Measurements from ENCODE around the gene FAM219B. TPM values are rescaled to one million over a fixed set of nuclear protein-coding genes. Genes with fewer than 3 reads are reported as not detected.
A peak's percentile ranks its signal among the peaks of the same experiment; 100 is the strongest.
"Not testable (repeated sequence)": the region's sequence is repeated elsewhere in the genome, so short reads cannot be mapped to it uniquely, and the experiment has no call there.

Gene FAM219B
- 29.8 TPM for polyA plus RNA-seq (2012; ENCODE audit: missing spikeins)

GRCh38 chr15:74906450-74907162 is at the start of gene FAM219B:
TSS of gene FAM219B (minus strand) at chr15:74906851. CDS start at chr15:74906800, 51 bp downstream.
- peak; percentile 60 for TF ChIP-seq TAF1 (IDR thresholded peaks at IDR 0.05; ENCODE audit: borderline replicate concordance, low read depth, low read length)
- peak; percentile 49; the same call in 1 of the 2 replicates for TF ChIP-seq POLR2AphosphoS5 (IDR thresholded peaks at IDR 0.05; ENCODE audit: low read depth, low read length)
- TF ChIP-seq POLR2A (IDR thresholded peaks at IDR 0.05; ENCODE audit: low read depth, low read length): peak; percentile 78
- DNase-seq (ENCODE audit: insufficient read length): peak; percentile 93
- peak; percentile 83 for FAIRE-seq

- FAIRE-seq (no peak), DNase-seq (ENCODE audit: insufficient read length) (peak; percentile 57)
Measured at GRCh38 chr15:74955796-74956647, 49.4 kb upstream of the FAM219B start.

GRCh38 chr15:74955017-74955416 is 48.4 kb upstream of the FAM219B start:
- FAIRE-seq (no peak), DNase-seq (ENCODE audit: insufficient read length) (no peak)
- TF ChIP-seq POLR2AphosphoS5 (IDR thresholded peaks at IDR 0.05; ENCODE audit: low read depth, low read length) (no peak), POLR2A (IDR thresholded peaks at IDR 0.05; ENCODE audit: low read depth, low read length) (no peak), TAF1 (IDR thresholded peaks at IDR 0.05; ENCODE audit: borderline replicate concordance, low read depth, low read length) (no peak)

More at GRCh38 chr15:74955796-74956647, 49.4 kb upstream of the FAM219B start:
- no peak for TF ChIP-seq POLR2AphosphoS5 (IDR thresholded peaks at IDR 0.05; ENCODE audit: low read depth, low read length)
- no peak for TF ChIP-seq TAF1 (IDR thresholded peaks at IDR 0.05; ENCODE audit: borderline replicate concordance, low read depth, low read length)
- no peak for TF ChIP-seq POLR2A (IDR thresholded peaks at IDR 0.05; ENCODE audit: low read depth, low read length)

GRCh38 chr15:74954515-74954914 is 47.9 kb upstream of the FAM219B start:
- DNase-seq (ENCODE audit: insufficient read length) (no peak), FAIRE-seq (no peak)
- TF ChIP-seq TAF1 (IDR thresholded peaks at IDR 0.05; ENCODE audit: borderline replicate concordance, low read depth, low read length) (no peak), POLR2A (IDR thresholded peaks at IDR 0.05; ENCODE audit: low read depth, low read length) (no peak), POLR2AphosphoS5 (IDR thresholded peaks at IDR 0.05; ENCODE audit: low read depth, low read length) (no peak)

GRCh38 chr15:74951006-74951405 is 44.4 kb upstream of the FAM219B start:
- FAIRE-seq: no peak
- DNase-seq (ENCODE audit: insufficient read length): no peak
- TF ChIP-seq POLR2AphosphoS5 (IDR thresholded peaks at IDR 0.05; ENCODE audit: low read depth, low read length) (no peak), TAF1 (IDR thresholded peaks at IDR 0.05; ENCODE audit: borderline replicate concordance, low read depth, low read length) (no peak), POLR2A (IDR thresholded peaks at IDR 0.05; ENCODE audit: low read depth, low read length) (no peak)

- DNase-seq (ENCODE audit: insufficient read length) (no peak), FAIRE-seq (peak; percentile 77)
- TF ChIP-seq TAF1 (IDR thresholded peaks at IDR 0.05; ENCODE audit: borderline replicate concordance, low read depth, low read length) (no peak), POLR2A (IDR thresholded peaks at IDR 0.05; ENCODE audit: low read depth, low read length) (no peak), POLR2AphosphoS5 (IDR thresholded peaks at IDR 0.05; ENCODE audit: low read depth, low read length) (no peak)
Measured at GRCh38 chr15:74950078-74950908, 43.6 kb upstream of the FAM219B start.

GRCh38 chr15:74937590-74938371 is 31.1 kb upstream of the FAM219B start, which contains the start of gene COX5A:
TSS of gene COX5A (minus strand) at chr15:74938073. CDS start at chr15:74938014, 59 bp downstream.
- peak; percentile 97 for FAIRE-seq
- DNase-seq (ENCODE audit: insufficient read length): peak; percentile 76
- TF ChIP-seq TAF1 (IDR thresholded peaks at IDR 0.05; ENCODE audit: borderline replicate concordance, low read depth, low read length) (peak; percentile 65; the same call in 1 of the 2 replicates), POLR2AphosphoS5 (IDR thresholded peaks at IDR 0.05; ENCODE audit: low read depth, low read length) (peak; percentile 79), POLR2A (IDR thresholded peaks at IDR 0.05; ENCODE audit: low read depth, low read length) (peak; percentile 90)

GRCh38 chr15:74937272-74937589 is 30.6 kb upstream of the FAM219B start:
- DNase-seq (ENCODE audit: insufficient read length) (no peak), FAIRE-seq (no peak)
- TF ChIP-seq POLR2AphosphoS5 (IDR thresholded peaks at IDR 0.05; ENCODE audit: low read depth, low read length) (no peak), TAF1 (IDR thresholded peaks at IDR 0.05; ENCODE audit: borderline replicate concordance, low read depth, low read length) (no peak), POLR2A (IDR thresholded peaks at IDR 0.05; ENCODE audit: low read depth, low read length) (no peak)

- not testable (repeated sequence) for DNase-seq (ENCODE audit: insufficient read length); FAIRE-seq
Measured at GRCh38 chr15:74935193-74935592, 28.5 kb upstream of the FAM219B start.

GRCh38 chr15:74933573-74933972 is 26.9 kb upstream of the FAM219B start:
- FAIRE-seq: no peak
- TF ChIP-seq POLR2A (IDR thresholded peaks at IDR 0.05; ENCODE audit: low read depth, low read length): no peak
- TF ChIP-seq POLR2AphosphoS5 (IDR thresholded peaks at IDR 0.05; ENCODE audit: low read depth, low read length): no peak
- no peak for TF ChIP-seq TAF1 (IDR thresholded peaks at IDR 0.05; ENCODE audit: borderline replicate concordance, low read depth, low read length)
- no peak for DNase-seq (ENCODE audit: insufficient read length)
